ENCODE data around the gene HPGDS. TPM values are rescaled to one million over a fixed set of nuclear protein-coding genes. Genes with fewer than 3 reads are reported as not detected.

The HPGDS gene
- total RNA-seq, 1 donor from 2014 or later: not detected

- Mint-ChIP-seq H3K4me1 (no peaks in the 10 kb centered on the region), H3K36me3 (ENCODE audit: low read depth) (no peaks in the 10 kb centered on the region), H3K4me3 (no peak overlapping the region), H3K27ac (no peak overlapping the region), H3K27me3 (peaks cover under 1% of the 10 kb centered on the region), H3K9me3 (no peaks in the 10 kb centered on the region)
- POLR2A ChIA-PET: no interaction called here
- no peak for TF ChIP-seq CTCF (IDR thresholded peaks at IDR 0.05)
- intact Hi-C loops (cut with micrococcal nuclease): no loop called here
- ATAC-seq (ENCODE audit: low read depth) (no peak), DNase-seq (no peak)
- CTCF ChIA-PET: no interaction called here
These were observed 15.5 kb upstream of the HPGDS start for GRCh38 chr4:94358101-94358500.

- ChIA-PET POLR2A (no interaction called here), CTCF (no interaction called here)
- intact Hi-C loops (cut with micrococcal nuclease): no loop called here
- Mint-ChIP-seq H3K27me3 (peaks cover 1% of the 10 kb centered on the region), H3K9me3 (no peaks in the 10 kb centered on the region), H3K27ac (no peak overlapping the region), H3K4me3 (no peak overlapping the region), H3K4me1 (no peaks in the 10 kb centered on the region), H3K36me3 (ENCODE audit: low read depth) (no peaks in the 10 kb centered on the region)
- ATAC-seq (ENCODE audit: low read depth): no peak
- no peak for DNase-seq
- no peak for TF ChIP-seq CTCF (IDR thresholded peaks at IDR 0.05)
These were observed 15.0 kb upstream of the HPGDS start for GRCh38 chr4:94357624-94358023.

GRCh38 chr4:94356444-94356843, 13.8 kb upstream of the HPGDS start:
- TF ChIP-seq CTCF (IDR thresholded peaks at IDR 0.05): no peak
- POLR2A ChIA-PET: no interaction called here
- H3K9me3 Mint-ChIP-seq: no peaks in the 10 kb centered on the region
- H3K4me3 Mint-ChIP-seq: no peak overlapping the region
- no peaks in the 10 kb centered on the region for H3K4me1 Mint-ChIP-seq
- intact Hi-C loops (cut with micrococcal nuclease): no loop called here
- no peak overlapping the region for H3K27ac Mint-ChIP-seq
- ATAC-seq (ENCODE audit: low read depth) (no peak), DNase-seq (no peak)
- H3K27me3 Mint-ChIP-seq: peaks cover 5% of the 10 kb centered on the region
- no peaks in the 10 kb centered on the region for H3K36me3 Mint-ChIP-seq (ENCODE audit: low read depth)
- CTCF ChIA-PET: no interaction called here

- Mint-ChIP-seq H3K27me3 (peaks cover 14% of the 10 kb centered on the region), H3K27ac (no peak overlapping the region), H3K4me1 (no peaks in the 10 kb centered on the region), H3K36me3 (ENCODE audit: low read depth) (no peaks in the 10 kb centered on the region), H3K4me3 (no peak overlapping the region), H3K9me3 (no peaks in the 10 kb centered on the region)
- ATAC-seq (ENCODE audit: low read depth): no peak
- no peak for TF ChIP-seq CTCF (IDR thresholded peaks at IDR 0.05)
- CTCF ChIA-PET: no interaction called here
- intact Hi-C loops (cut with micrococcal nuclease): no loop called here
- DNase-seq: no peak
- POLR2A ChIA-PET: no interaction called here
These were observed 11.8 kb upstream of the HPGDS start for GRCh38 chr4:94354474-94354896.

- POLR2A ChIA-PET: no interaction called here
- Mint-ChIP-seq H3K4me1 (no peaks in the 10 kb centered on the region), H3K27me3 (peaks cover 14% of the 10 kb centered on the region), H3K9me3 (no peaks in the 10 kb centered on the region), H3K27ac (no peak overlapping the region), H3K36me3 (ENCODE audit: low read depth) (no peaks in the 10 kb centered on the region), H3K4me3 (no peak overlapping the region)
- no peak for ATAC-seq (ENCODE audit: low read depth)
- DNase-seq: no peak
- intact Hi-C loops (cut with micrococcal nuclease): no loop called here
- CTCF ChIA-PET: no interaction called here
- TF ChIP-seq CTCF (IDR thresholded peaks at IDR 0.05): no peak
These were observed 10.4 kb upstream of the HPGDS start for GRCh38 chr4:94352996-94353395.
